Kidney epithelial cell (primary cell): ENCODE results near the gene NBAS. TPM values are rescaled to one million over a fixed set of nuclear protein-coding genes. Genes with fewer than 3 reads are reported as not detected.
A peak's percentile ranks its signal among the peaks of the same experiment; 100 is the strongest.

Source experiments
- DNase-seq: peaks from one replicate; pipeline ENCODE4 v3.0.0-alpha.2; 2010; ENCODE audit warnings: low read depth
- H3K27me3 ChIP-seq: 2 replicates; pipeline ENCODE4 v1.6.0; 2011; ENCODE audit warnings: low read length; ENCODE audit not compliant: control insufficient read depth, insufficient read depth
- H3K36me3 ChIP-seq: 2 replicates; pipeline ENCODE4 v1.5.1; 2011; ENCODE audit warnings: low read length; ENCODE audit not compliant: control insufficient read depth, insufficient read depth
- H3K4me3 ChIP-seq: 2 replicates; pipeline ENCODE4 v1.5.1; 2011; ENCODE audit warnings: low read depth, mild to moderate bottlenecking, control low read depth, low read length
- total RNA-seq: library from RNA; depleted of rRNA; stranded (reverse); fragments of >200 nt; gene quantifications from 2 replicates; pipeline ENCODE4 v1.2.3, GENCODE V29; 2015
- TF ChIP-seq, protein P1 (sequence below): IDR thresholded peaks from 2 replicates; pipeline ENCODE4 v1.5.1; 2011; ENCODE audit warnings: mild to moderate bottlenecking, moderate library complexity, low read length, control low read depth, inconsistent platforms; ENCODE audit not compliant: insufficient read depth, poor library complexity, severe bottlenecking

The NBAS gene
- total RNA-seq, 1 donor from 2014 or later: 67.0 TPM

DNA sequence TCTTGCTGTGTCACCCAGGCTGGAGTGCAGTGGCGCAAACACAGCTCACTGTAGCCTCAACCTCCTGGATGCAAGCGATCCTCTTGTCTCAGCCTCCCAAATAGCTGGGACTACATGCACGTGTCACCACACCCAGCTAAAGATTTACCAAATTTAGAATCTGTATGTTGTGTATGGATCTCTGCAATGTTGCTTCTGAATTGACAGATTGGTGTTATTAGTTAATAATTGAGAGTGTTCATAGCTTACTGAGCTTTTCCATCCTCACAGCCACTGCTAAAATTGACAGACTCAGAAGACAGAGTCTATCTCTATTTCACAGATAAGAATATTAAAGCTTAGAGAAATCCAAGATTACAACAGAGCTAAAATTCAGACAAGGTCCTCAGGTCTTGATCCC lies 4.3 kb upstream of the NBAS start:
- no peak for DNase-seq
- no peaks in the 10 kb centered on the region for H3K27me3 ChIP-seq
- no peaks in the 10 kb centered on the region for H3K36me3 ChIP-seq
- H3K4me3 ChIP-seq: no peak overlapping the region
- TF ChIP-seq, protein P1, sequence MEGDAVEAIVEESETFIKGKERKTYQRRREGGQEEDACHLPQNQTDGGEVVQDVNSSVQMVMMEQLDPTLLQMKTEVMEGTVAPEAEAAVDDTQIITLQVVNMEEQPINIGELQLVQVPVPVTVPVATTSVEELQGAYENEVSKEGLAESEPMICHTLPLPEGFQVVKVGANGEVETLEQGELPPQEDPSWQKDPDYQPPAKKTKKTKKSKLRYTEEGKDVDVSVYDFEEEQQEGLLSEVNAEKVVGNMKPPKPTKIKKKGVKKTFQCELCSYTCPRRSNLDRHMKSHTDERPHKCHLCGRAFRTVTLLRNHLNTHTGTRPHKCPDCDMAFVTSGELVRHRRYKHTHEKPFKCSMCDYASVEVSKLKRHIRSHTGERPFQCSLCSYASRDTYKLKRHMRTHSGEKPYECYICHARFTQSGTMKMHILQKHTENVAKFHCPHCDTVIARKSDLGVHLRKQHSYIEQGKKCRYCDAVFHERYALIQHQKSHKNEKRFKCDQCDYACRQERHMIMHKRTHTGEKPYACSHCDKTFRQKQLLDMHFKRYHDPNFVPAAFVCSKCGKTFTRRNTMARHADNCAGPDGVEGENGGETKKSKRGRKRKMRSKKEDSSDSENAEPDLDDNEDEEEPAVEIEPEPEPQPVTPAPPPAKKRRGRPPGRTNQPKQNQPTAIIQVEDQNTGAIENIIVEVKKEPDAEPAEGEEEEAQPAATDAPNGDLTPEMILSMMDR: no peak

DNA sequence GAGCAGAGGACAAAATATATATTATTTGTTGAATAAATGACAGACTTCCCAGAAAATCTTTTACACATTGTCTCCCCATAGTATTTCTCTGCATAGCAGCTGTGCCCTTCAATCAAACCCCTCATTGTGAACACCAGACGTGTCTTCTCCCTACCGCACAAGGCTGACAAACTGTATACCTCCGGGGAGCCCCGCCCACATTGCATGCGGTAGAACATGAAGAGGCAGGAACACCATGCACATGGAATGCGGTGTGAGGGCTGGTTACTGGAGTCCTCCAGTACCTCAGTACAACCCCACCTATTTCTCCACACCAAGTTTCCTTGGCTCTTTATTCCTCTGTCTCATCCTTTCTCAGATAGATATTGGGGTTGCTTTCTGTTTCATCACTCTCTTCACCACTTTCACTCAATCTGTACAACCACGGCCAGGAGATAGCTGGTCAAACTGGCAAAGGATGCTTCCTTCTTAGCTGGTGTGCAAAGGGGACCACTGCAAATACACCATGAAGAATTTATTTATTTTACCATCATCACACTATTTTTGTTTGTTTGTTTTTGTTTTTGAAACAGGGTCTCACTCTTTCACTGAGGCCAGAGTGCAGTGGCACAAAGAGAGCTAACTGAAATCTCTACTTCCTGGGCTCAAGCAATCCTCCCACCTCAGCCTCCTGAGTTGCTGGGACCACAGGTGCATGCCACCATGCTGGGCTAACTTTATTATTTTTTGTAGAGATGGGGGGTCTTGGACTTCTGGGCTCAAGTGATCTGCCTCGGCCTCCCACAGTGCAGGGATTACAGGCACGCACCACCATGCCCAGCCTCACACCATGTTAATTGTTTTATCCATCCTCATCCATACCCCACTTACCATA lies 2.3 kb upstream of the NBAS start:
- Histone ChIP-seq H3K4me3 (no peak overlapping the region), H3K27me3 (no peaks in the 10 kb centered on the region), H3K36me3 (no peaks in the 10 kb centered on the region)
- TF ChIP-seq, protein P1: no peak
- DNase-seq: no peak

DNA sequence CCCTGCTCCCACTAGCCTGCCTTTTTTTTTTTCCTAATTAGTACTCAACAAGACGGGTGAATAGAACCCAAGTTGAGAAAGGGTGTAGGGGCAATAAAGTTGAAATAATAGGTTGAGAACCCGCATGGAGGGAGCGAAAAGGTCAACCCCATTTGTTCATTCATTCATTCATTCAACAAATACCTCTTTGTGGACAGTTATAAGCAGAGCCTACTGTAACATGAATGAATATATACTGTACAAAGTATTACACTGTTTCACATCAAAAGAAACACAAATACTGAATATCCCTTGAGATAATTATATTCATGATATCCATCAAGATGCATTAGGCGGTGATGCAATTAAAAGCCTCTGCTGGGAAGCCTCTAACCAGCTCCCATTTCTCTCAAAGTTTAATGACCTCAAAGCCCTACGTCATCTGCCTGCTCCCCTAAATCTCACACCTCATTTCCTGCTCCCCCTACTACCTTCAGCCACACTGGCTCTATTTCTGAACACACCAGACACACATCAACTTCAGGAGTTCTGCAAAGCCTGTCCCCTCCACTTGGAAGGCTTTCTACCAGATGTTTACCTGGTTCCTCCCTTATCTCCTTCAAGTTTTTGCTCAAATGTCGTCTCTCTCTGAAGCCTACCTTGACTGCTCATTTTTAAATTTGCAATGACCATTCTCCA lies 1.4 kb upstream of the NBAS start:
- no peaks in the 10 kb centered on the region for H3K36me3 ChIP-seq
- H3K27me3 ChIP-seq: no peaks in the 10 kb centered on the region
- no peak for DNase-seq
- no peak overlapping the region for H3K4me3 ChIP-seq
- TF ChIP-seq, protein P1: no peak

DNA sequence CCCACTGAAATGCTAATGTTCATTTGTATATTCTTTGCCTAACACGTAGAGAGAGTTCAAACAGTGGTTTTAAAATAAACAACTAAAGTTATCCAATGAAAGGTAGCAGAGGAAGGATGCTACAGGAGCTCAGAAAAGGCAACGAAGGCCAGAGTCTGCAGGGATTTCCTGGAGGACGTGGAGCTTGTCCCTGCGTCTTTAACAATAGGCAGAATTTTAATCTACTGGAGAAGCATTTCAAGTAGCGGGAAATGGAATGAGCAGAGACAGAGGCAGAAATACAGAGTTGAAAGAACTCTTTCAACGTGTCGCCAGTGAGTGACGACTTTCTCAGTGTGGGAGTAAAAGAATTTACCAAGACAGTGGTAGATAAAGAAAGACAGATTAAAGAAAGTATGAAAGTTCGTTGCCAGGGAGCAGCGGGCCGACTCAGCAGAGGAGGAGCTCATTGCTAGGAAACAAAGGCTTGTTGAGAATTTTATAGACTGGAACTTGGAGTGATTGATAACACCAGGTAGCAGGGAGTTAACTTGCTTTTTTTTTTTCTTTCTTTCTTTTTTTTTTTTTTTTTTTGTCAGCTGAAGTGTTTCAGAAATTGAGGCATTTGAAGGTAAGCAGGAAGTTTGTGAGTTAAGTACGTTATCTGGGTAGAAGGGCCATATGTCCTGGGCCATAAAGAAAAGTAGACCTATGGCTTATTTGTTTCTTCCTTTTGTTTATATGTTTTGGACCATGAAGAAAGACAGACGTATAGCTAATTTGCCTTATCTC lies 625 bp upstream of the NBAS start:
- TF ChIP-seq, protein P1: no peak
- peak; percentile 39 for DNase-seq
- Histone ChIP-seq H3K27me3 (no peaks in the 10 kb centered on the region), H3K4me3 (peak overlapping the region; percentile 75), H3K36me3 (no peaks in the 10 kb centered on the region)

DNA sequence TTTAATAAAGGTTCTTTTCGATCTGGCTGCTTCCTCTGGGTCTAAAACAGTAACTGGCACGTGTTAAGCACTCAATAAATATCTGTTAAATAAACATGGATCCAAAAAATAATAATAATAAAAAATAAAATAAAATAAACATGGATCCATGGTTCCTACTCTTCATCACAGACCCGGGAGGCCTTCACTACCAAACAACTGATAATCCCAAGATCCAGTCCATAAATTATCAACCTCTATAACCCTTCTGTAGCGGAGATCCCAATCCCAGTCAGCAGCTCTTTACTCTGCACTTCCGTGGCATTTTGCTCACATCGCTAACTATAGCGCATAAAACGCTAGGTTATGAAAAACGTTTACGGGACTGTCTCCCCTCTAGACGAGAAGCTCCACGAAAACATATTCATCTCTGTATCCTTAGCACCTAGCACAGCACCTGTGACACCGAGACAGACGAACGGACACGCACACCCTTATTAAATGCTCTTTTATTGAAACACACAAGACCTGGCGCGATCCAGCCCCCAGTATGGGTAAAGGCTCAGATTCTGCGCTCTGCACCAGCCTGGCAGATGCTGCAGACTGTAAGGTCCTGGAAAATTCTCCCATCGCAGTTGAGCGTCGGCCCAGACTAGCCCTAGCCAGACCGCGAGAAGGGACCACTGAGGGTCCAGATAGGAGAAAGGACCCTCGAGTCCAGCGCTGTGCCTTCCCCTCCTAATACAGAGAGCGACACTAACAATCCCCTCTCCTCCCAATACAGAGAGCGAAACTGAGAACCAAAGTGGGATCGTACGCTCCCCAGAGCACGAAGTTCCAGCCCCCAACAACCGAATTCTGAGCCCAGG lies 770 bp downstream of the NBAS start:
- no peak for DNase-seq
- Histone ChIP-seq H3K36me3 (no peaks in the 10 kb centered on the region), H3K4me3 (peak overlapping the region; percentile 75), H3K27me3 (no peaks in the 10 kb centered on the region)
- TF ChIP-seq, protein P1: no peak
